ENCODE results near the gene SECISBP2L.

GRCh38 chr15:49094923-49095322 is 48.7 kb upstream of the SECISBP2L start:
- TF ChIP-seq CTCF (conservative IDR thresholded peaks at IDR 0.05; ENCODE audit: low read depth, low read length): no peak
- no peak for TF ChIP-seq USF2 (IDR thresholded peaks at IDR 0.05; ENCODE audit: low read depth, low read length)
- no peak for TF ChIP-seq RFX5 (IDR thresholded peaks at IDR 0.05; ENCODE audit: low read depth, low read length)
- no peak for TF ChIP-seq MAZ (IDR thresholded peaks at IDR 0.05; ENCODE audit: borderline replicate concordance, low read depth, low read length)
